B cell (primary cell): ENCODE data around the gene SYNJ1.

ENCODE experiments used
- EZH2 ChIP-seq: IDR thresholded peaks from 2 replicates; pipeline ENCODE4 v1.6.1; 2012; ENCODE audit warnings: borderline replicate concordance, low read depth, mild to moderate bottlenecking, moderate library complexity, low read length; ENCODE audit not compliant: insufficient read depth, poor library complexity, severe bottlenecking
- TF ChIP-seq, protein P1 (sequence below): fragments of 200-600 bp; IDR thresholded peaks from one replicate; pipeline ENCODE4 v1.8.0; 2022; ENCODE audit warnings: antibody characterized with exemption, mild to moderate bottlenecking

DNA sequence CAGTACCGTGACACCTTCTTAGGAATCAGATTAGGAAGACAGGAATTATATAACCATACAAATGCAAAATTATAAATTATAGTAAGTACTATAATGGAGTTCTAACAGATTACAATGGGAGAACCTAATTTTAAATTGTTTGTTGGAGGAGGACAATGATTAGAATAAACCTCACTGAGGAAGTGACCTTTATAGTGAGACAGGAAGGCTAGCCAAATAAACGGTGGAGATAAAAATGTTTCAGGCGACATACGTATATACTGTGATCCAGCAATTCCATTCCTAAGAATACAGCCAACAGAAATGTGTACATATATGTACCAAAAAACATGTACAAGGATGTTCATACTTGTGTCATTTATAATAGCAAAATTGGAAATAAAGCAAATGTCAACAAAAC lies 15.2 kb downstream of the SYNJ1 start:
- TF ChIP-seq, protein P1, sequence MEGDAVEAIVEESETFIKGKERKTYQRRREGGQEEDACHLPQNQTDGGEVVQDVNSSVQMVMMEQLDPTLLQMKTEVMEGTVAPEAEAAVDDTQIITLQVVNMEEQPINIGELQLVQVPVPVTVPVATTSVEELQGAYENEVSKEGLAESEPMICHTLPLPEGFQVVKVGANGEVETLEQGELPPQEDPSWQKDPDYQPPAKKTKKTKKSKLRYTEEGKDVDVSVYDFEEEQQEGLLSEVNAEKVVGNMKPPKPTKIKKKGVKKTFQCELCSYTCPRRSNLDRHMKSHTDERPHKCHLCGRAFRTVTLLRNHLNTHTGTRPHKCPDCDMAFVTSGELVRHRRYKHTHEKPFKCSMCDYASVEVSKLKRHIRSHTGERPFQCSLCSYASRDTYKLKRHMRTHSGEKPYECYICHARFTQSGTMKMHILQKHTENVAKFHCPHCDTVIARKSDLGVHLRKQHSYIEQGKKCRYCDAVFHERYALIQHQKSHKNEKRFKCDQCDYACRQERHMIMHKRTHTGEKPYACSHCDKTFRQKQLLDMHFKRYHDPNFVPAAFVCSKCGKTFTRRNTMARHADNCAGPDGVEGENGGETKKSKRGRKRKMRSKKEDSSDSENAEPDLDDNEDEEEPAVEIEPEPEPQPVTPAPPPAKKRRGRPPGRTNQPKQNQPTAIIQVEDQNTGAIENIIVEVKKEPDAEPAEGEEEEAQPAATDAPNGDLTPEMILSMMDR: no peak
- no peak for TF ChIP-seq EZH2
